PC-9 (cell line): Measurements from ENCODE around the gene POU6F2. TPM values are rescaled to one million over a fixed set of nuclear protein-coding genes. Genes with fewer than 3 reads are reported as not detected.

Source experiments
- BruUV-seq: library from RNA; stranded (reverse); fragments of 400-500 nt; replicated peaks from 2 replicates; lab custom pipeline; 2021; lab: Mats Ljungman, UMichigan
- CTCF ChIA-PET: fragments of 300-600 bp; sonication (Branson Sonifier 250); formaldehyde crosslinking; loops from one replicate; lab custom pipeline; 2022; ENCODE audit warnings: antibody characterized with exemption; lab: Charles Lee
- POLR2A ChIA-PET: fragments of 300-600 bp; sonication (Branson Sonifier 250); formaldehyde crosslinking; loops from one replicate; lab custom pipeline; 2022; ENCODE audit warnings: antibody characterized with exemption; ENCODE audit not compliant: unreplicated experiment; lab: Charles Lee
- DNase-seq, 2 experiments: peaks; one replicate each; pipeline versions ENCODE4 v3.0.0 to v3.0.0-alpha.2; 2015 to 2022; ENCODE audit warnings: mixed read lengths in 1 of 2
- H2AFZ ChIP-seq: fragments of 200-600 bp; sonication (generic); 2 replicates; pipeline ENCODE4 v1.8.1; 2017; ENCODE audit warnings: antibody characterized with exemption
- H3F3A ChIP-seq: fragments of 200-600 bp; sonication (generic); 2 replicates; pipeline ENCODE4 v1.8.1; 2017; ENCODE audit warnings: antibody characterized with exemption, mild to moderate bottlenecking, low read depth; ENCODE audit not compliant: insufficient read depth
- H3K27ac ChIP-seq: fragments of 200-600 bp; sonication (generic); 2 replicates; pipeline ENCODE4 v1.6.1; 2016; ENCODE audit warnings: mixed run types
- H3K27me3 ChIP-seq: fragments of 200-600 bp; sonication (generic); 2 replicates; pipeline ENCODE4 v1.6.1; 2016; ENCODE audit warnings: low read depth, mixed run types; ENCODE audit not compliant: insufficient read depth
- H3K36me3 ChIP-seq: fragments of 200-600 bp; sonication (generic); 2 replicates; pipeline ENCODE4 v1.6.1; 2016; ENCODE audit warnings: low read depth, mixed run types
- H3K4me1 ChIP-seq: fragments of 200-600 bp; sonication (generic); replicated peaks from 2 replicates; pipeline ENCODE4 v1.6.1; 2016; ENCODE audit warnings: mixed run types; ENCODE audit not compliant: insufficient read depth
- H3K4me2 ChIP-seq: fragments of 200-600 bp; sonication (generic); 2 replicates; pipeline ENCODE4 v1.6.1; 2017; ENCODE audit warnings: mixed run types
- H3K4me3 ChIP-seq: fragments of 200-600 bp; sonication (generic); 2 replicates; pipeline ENCODE4 v1.6.1; 2016; ENCODE audit warnings: mixed run types
- H3K79me2 ChIP-seq: fragments of 200-600 bp; sonication (generic); 2 replicates; pipeline ENCODE4 v1.6.1; 2017; ENCODE audit warnings: low read depth, mixed run types
- H3K9me2 ChIP-seq: fragments of 200-600 bp; sonication (generic); 2 replicates; pipeline ENCODE4 v1.8.1; 2017; ENCODE audit warnings: mild to moderate bottlenecking; ENCODE audit not compliant: insufficient read depth
- H3K9me3 ChIP-seq: fragments of 200-600 bp; sonication (generic); 2 replicates; pipeline ENCODE4 v1.8.1; 2016; ENCODE audit warnings: low read depth; ENCODE audit not compliant: insufficient read depth
- H4K20me1 ChIP-seq: fragments of 200-600 bp; sonication (generic); 2 replicates; pipeline ENCODE4 v1.8.1; 2017; ENCODE audit not compliant: insufficient read depth
- EZH2 ChIP-seq: fragments of 200-600 bp; sonication (generic); IDR thresholded peaks from 2 replicates; pipeline ENCODE4 v1.8.0; 2017; ENCODE audit warnings: antibody characterized with exemption, low read depth
- intact Hi-C: fragments of 100-400 bp; cut with micrococcal nuclease; formaldehyde crosslinking; loops from one replicate; pipeline ENCODE4 v1.10.0; 2022; ENCODE audit not compliant: unreplicated experiment
- total RNA-seq: library from RNA; stranded (reverse); gene quantifications from 2 replicates; pipeline ENCODE4 v1.2.3, GENCODE V29; 2021
- TF ChIP-seq, protein P1 (sequence below): fragments of 200-600 bp; sonication (generic); conservative IDR thresholded peaks from 2 replicates; pipeline ENCODE4 v1.6.1; 2017; ENCODE audit warnings: mixed run types, antibody characterized with exemption, mild to moderate bottlenecking, moderate library complexity

Gene POU6F2
- total RNA-seq, 1 experiment from 2014 or later: not detected

- no peak overlapping the region for H3K4me3 ChIP-seq
- H3K4me1 ChIP-seq: no peaks in the 10 kb centered on the region
- no peaks in the 10 kb centered on the region for H3K36me3 ChIP-seq
- H3F3A ChIP-seq: no peaks in the 10 kb centered on the region
- no peak overlapping the region for H3K27ac ChIP-seq
- H3K27me3 ChIP-seq: peaks cover 79% of the 10 kb centered on the region
- no TSS peak for BruUV-seq
- ChIA-PET CTCF (no interaction called here), POLR2A (no interaction called here)
- no peaks in the 10 kb centered on the region for H3K9me2 ChIP-seq
- no peak for DNase-seq
- H3K79me2 ChIP-seq: no peaks in the 10 kb centered on the region
- TF ChIP-seq EZH2: no peak
- TF ChIP-seq, protein P1, sequence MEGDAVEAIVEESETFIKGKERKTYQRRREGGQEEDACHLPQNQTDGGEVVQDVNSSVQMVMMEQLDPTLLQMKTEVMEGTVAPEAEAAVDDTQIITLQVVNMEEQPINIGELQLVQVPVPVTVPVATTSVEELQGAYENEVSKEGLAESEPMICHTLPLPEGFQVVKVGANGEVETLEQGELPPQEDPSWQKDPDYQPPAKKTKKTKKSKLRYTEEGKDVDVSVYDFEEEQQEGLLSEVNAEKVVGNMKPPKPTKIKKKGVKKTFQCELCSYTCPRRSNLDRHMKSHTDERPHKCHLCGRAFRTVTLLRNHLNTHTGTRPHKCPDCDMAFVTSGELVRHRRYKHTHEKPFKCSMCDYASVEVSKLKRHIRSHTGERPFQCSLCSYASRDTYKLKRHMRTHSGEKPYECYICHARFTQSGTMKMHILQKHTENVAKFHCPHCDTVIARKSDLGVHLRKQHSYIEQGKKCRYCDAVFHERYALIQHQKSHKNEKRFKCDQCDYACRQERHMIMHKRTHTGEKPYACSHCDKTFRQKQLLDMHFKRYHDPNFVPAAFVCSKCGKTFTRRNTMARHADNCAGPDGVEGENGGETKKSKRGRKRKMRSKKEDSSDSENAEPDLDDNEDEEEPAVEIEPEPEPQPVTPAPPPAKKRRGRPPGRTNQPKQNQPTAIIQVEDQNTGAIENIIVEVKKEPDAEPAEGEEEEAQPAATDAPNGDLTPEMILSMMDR: no peak
- no peak overlapping the region for H3K4me2 ChIP-seq
- H2AFZ ChIP-seq: no peak overlapping the region
- intact Hi-C loops: no loop called here
- no peaks in the 10 kb centered on the region for H3K9me3 ChIP-seq
- H4K20me1 ChIP-seq: no peaks in the 10 kb centered on the region
Observed at GRCh38 chr7:39421251-39421650, 443.5 kb downstream of the POU6F2 start.

DNA sequence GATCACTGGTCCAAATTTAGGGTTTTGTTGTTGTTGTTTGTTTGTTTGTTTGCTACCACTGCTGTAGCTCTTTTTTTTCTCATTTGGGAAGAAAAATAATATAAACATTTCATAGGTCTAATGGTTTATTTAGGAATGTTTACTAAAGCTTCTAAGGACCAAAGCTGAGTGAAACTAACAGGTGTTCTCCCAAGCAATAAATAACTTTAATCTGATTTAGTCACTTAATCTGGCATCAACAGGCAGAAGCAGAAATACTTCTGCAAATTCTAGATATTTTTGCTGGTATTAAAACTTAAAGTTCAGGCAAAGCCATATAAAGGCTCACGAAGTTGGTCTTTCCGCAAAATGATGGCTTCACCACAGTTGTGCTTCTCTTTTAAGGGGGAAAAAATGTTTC is 444.0 kb downstream of the POU6F2 start:
- H3K27ac ChIP-seq: no peak overlapping the region
- no peak overlapping the region for H2AFZ ChIP-seq
- H3F3A ChIP-seq: no peaks in the 10 kb centered on the region
- H3K9me2 ChIP-seq: no peaks in the 10 kb centered on the region
- no peak overlapping the region for H3K4me3 ChIP-seq
- TF ChIP-seq, protein P1: no peak
- no peak for TF ChIP-seq EZH2
- ChIA-PET POLR2A (no interaction called here), CTCF (no interaction called here)
- H3K79me2 ChIP-seq: no peaks in the 10 kb centered on the region
- no peaks in the 10 kb centered on the region for H4K20me1 ChIP-seq
- H3K4me1 ChIP-seq: no peaks in the 10 kb centered on the region
- intact Hi-C loops: no loop called here
- H3K27me3 ChIP-seq: peaks cover 75% of the 10 kb centered on the region
- H3K36me3 ChIP-seq: no peaks in the 10 kb centered on the region
- no peaks in the 10 kb centered on the region for H3K9me3 ChIP-seq
- no TSS peak for BruUV-seq
- no peak overlapping the region for H3K4me2 ChIP-seq
- DNase-seq: no peak

DNA sequence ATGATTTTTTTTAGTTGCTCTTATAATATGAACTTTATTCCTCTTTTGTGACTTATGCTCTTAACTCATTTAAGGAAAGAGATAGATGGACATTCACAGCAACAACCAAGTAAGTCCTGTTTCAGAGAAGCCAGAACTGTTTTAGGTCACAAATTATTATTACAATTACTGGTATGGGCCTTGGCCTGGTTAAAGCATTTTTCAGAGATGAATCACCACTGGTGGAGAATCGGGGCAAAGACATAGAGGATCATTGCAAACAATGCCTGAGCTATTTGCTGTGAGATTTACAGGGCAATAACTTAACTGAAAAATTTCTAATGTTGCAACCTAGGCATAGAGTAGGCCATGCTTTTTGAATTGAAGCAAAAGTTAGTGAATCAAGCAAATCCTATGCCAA is 450.5 kb downstream of the POU6F2 start:
- ChIA-PET POLR2A (no interaction called here), CTCF (no interaction called here)
- peaks cover 56% of the 10 kb centered on the region for H3K27me3 ChIP-seq
- H3K9me2 ChIP-seq: no peaks in the 10 kb centered on the region
- no peaks in the 10 kb centered on the region for H3K36me3 ChIP-seq
- H3K4me3 ChIP-seq: no peak overlapping the region
- TF ChIP-seq, protein P1: no peak
- TF ChIP-seq EZH2: no peak
- intact Hi-C loops: no loop called here
- no peaks in the 10 kb centered on the region for H3K9me3 ChIP-seq
- H2AFZ ChIP-seq: no peak overlapping the region
- H3K4me2 ChIP-seq: no peak overlapping the region
- no peaks in the 10 kb centered on the region for H3F3A ChIP-seq
- H3K4me1 ChIP-seq: no peaks in the 10 kb centered on the region
- no TSS peak for BruUV-seq
- H3K79me2 ChIP-seq: no peaks in the 10 kb centered on the region
- no peak overlapping the region for H3K27ac ChIP-seq
- no peaks in the 10 kb centered on the region for H4K20me1 ChIP-seq
- DNase-seq: no peak
